ENCODE data around the gene STAT5B. TPM values are rescaled to one million over a fixed set of nuclear protein-coding genes. Genes with fewer than 3 reads are reported as not detected.
A peak's percentile ranks its signal among the peaks of the same experiment; 100 is the strongest.
"Not testable (repeated sequence)": the region's sequence is repeated elsewhere in the genome, so short reads cannot be mapped to it uniquely, and the experiment has no call there.

STAT5B gene
- total RNA-seq, 4 donors from 2014 or later: 57.6 to 72.6 (median 63.3) TPM

GRCh38 chr17:42249681-42250446, 26.3 kb downstream of the STAT5B start:
- no peaks in the 10 kb centered on the region for H3K36me3 ChIP-seq
- intact Hi-C loops (cut with DNase I): no loop called here
- peak overlapping the region in 2 of 3 donors; percentile 71 to 88 for H3K27ac ChIP-seq
- no peak for DNase-seq
- no peak overlapping the region for H3K4me3 ChIP-seq (replicated peaks in 1 of 3)
- no peaks in the 10 kb centered on the region for H3K9me3 ChIP-seq
- no peaks in the 10 kb centered on the region for H3K27me3 ChIP-seq
- 86 to 89% methylated on average over 14 of the region's 14 CpGs for whole genome bisulfite sequencing, 2 donors
- H3K4me1 ChIP-seq: peaks cover 14 to 21% of the 10 kb centered on the region in 2 donors
- TF ChIP-seq POLR2A (IDR thresholded peaks at IDR 0.05): no peak
- no peak for TF ChIP-seq CTCF (IDR thresholded peaks at IDR 0.05)

- Histone ChIP-seq H3K36me3 (no peaks in the 10 kb centered on the region), H3K27me3 (no peaks in the 10 kb centered on the region), H3K9me3 (no peaks in the 10 kb centered on the region), H3K27ac (peak overlapping the region; percentile 71 to 93 (median 88)), H3K4me1 (peaks cover 9 to 20% of the 10 kb centered on the region in 2 donors), H3K4me3 (replicated peaks in 1 of 3) (peak overlapping the region in 1 of 3 donors; percentile 10)
- 9 to 10% methylated on average over 13 of the region's 13 CpGs for WGBS, 2 donors
- intact Hi-C loops (cut with DNase I): no loop called here
- TF ChIP-seq CTCF (IDR thresholded peaks at IDR 0.05) (no peak), POLR2A (IDR thresholded peaks at IDR 0.05) (peak in 1 of 2 donors; percentile 74)
- DNase-seq: peak; percentile 78 to 83
These were observed 27.6 kb downstream of the STAT5B start for GRCh38 chr17:42248351-42249179.

- H3K4me1 ChIP-seq: peaks cover 14 to 27% of the 10 kb centered on the region in 2 donors
- DNase-seq: no peak
- H3K4me3 ChIP-seq (replicated peaks in 1 of 3): no peak overlapping the region
- TF ChIP-seq CTCF (IDR thresholded peaks at IDR 0.05): no peak
- TF ChIP-seq POLR2A (IDR thresholded peaks at IDR 0.05): no peak
- WGBS, 2 donors: 97% methylated on average over 5 of the region's 5 CpGs
- no peaks in the 10 kb centered on the region for H3K9me3 ChIP-seq
- intact Hi-C loops (cut with DNase I): no loop called here
- H3K27me3 ChIP-seq: no peaks in the 10 kb centered on the region
- H3K36me3 ChIP-seq: no peaks in the 10 kb centered on the region
- peak overlapping the region in 2 of 3 donors; percentile 71 to 88 for H3K27ac ChIP-seq
These were observed 28.5 kb downstream of the STAT5B start for GRCh38 chr17:42247734-42248133.

GRCh38 chr17:42246515-42246914, 29.7 kb downstream of the STAT5B start:
- H3K4me1 ChIP-seq: peaks cover 14 to 32% of the 10 kb centered on the region in 2 donors
- no peaks in the 10 kb centered on the region for H3K36me3 ChIP-seq
- H3K9me3 ChIP-seq: no peaks in the 10 kb centered on the region
- intact Hi-C loops (cut with DNase I): no loop called here
- DNase-seq: no peak
- WGBS, 2 donors: 84 to 88% methylated on average over 7 of the region's 7 CpGs
- H3K27me3 ChIP-seq: no peaks in the 10 kb centered on the region
- H3K27ac ChIP-seq: peak overlapping the region in 1 of 3 donors; percentile 34
- TF ChIP-seq CTCF (IDR thresholded peaks at IDR 0.05) (no peak), POLR2A (IDR thresholded peaks at IDR 0.05) (no peak)
- no peak overlapping the region for H3K4me3 ChIP-seq (replicated peaks in 1 of 3)

DNA sequence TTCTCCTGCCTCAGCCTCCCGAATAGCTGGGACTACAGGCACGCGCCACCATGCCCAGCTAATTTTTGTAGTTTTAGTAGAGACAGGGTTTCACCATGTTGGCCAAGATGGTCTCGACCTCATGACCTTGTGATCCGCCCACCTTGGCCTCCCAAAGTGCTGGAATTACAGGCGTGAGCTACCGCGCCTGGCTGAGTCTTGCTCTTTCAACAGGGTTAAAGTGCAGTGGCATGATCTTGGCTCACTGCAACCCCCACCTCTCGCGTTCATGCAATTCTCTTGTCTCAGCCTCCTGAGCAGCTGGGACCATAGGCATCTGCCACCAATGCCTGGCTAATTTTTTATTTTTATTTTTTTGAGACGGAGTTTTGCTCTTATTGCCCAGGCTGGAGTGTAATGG, 31.0 kb downstream of the STAT5B start:
- intact Hi-C loops (cut with DNase I): not testable (repeated sequence)

DNA sequence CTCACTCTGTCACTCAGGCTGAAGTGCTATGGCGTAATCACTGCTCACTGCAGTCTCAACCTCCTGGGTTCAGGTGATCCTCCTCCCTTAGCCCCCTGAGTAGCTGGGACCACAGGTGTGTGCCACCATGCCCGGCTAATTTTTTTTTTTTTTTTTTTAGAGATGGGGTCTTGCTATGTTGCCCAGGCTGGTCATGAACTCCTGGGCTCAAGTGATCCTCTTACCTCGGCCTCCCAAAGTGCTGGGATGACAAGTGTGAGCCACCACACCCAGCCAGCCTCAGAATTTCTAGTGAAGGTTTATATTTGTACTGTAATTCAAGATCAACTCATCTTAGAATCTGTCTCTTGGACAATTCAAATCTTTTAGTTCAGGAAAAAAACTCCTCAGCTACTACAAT, 32.1 kb downstream of the STAT5B start:
- H3K27me3 ChIP-seq; DNase-seq; intact Hi-C loops (cut with DNase I); H3K36me3 ChIP-seq; H3K27ac ChIP-seq; H3K9me3 ChIP-seq; H3K4me3 ChIP-seq (replicated peaks in 1 of 3): not testable (repeated sequence)
- H3K4me1 ChIP-seq: peaks cover 12 to 19% of the 10 kb centered on the region in 2 donors
- 97 to 99% methylated on average over 3 of the region's 3 CpGs for WGBS, 2 donors

More for the DNA sequence above, 31.0 kb downstream of the STAT5B start:
- H3K9me3 ChIP-seq; DNase-seq; H3K4me3 ChIP-seq (replicated peaks in 1 of 3); H3K36me3 ChIP-seq; H3K27me3 ChIP-seq; H3K27ac ChIP-seq: not testable (repeated sequence)
- H3K4me1 ChIP-seq: peaks cover 14 to 29% of the 10 kb centered on the region in 2 donors
- WGBS, 2 donors: 87 to 93% methylated on average over 11 of the region's 11 CpGs

All from thyroid gland (tissue), 4 donors.